Hypothalamus (tissue), 51 donors: Measurements from ENCODE around the gene PSIP1.

ENCODE experiments used
- DNase-seq, 51 donors: peaks; one replicate each; lab custom pipeline; 2025; lab: John Stamatoyannopoulos, UW

PSIP1 gene

GRCh38 chr9:15509931-15510788 is 610 bp downstream of the PSIP1 start:
- DNase-seq = peak in 38 of 51 donors; percentile 8 to 81 (median 43)

- DNase-seq = no peak
These were observed 4.8 kb downstream of the PSIP1 start for GRCh38 chr9:15505921-15506320.

- DNase-seq = no peak
These were observed 9.0 kb downstream of the PSIP1 start for GRCh38 chr9:15501803-15502202.

GRCh38 chr9:15501179-15501578 is 9.6 kb downstream of the PSIP1 start:
- no peak for DNase-seq

GRCh38 chr9:15499139-15499538 is 11.6 kb downstream of the PSIP1 start:
- DNase-seq = no peak

- no peak for DNase-seq
These were observed 12.3 kb downstream of the PSIP1 start for GRCh38 chr9:15498246-15498995.

- DNase-seq = no peak
These were observed 18.2 kb downstream of the PSIP1 start for GRCh38 chr9:15492485-15493150.

GRCh38 chr9:15491950-15492349 is 18.8 kb downstream of the PSIP1 start:
- no peak for DNase-seq

- DNase-seq = peak in 1 of 51 donors; percentile 9
These were observed 24.7 kb downstream of the PSIP1 start for GRCh38 chr9:15485836-15486666.

GRCh38 chr9:15484802-15485201 is 26.0 kb downstream of the PSIP1 start:
- DNase-seq = no peak

- no peak for DNase-seq
These were observed 28.6 kb downstream of the PSIP1 start for GRCh38 chr9:15482146-15482545.

GRCh38 chr9:15480028-15480427 is 30.7 kb downstream of the PSIP1 start:
- DNase-seq = no peak

- DNase-seq = no peak
These were observed 34.7 kb downstream of the PSIP1 start for GRCh38 chr9:15475923-15476536.

- no peak for DNase-seq
These were observed 40.9 kb downstream of the PSIP1 start for GRCh38 chr9:15469862-15470261.

GRCh38 chr9:15469406-15469805 is 41.4 kb downstream of the PSIP1 start:
- DNase-seq = no peak

GRCh38 chr9:15468145-15468544 is 42.6 kb downstream of the PSIP1 start:
- DNase-seq = no peak

- no peak for DNase-seq
These were observed 49.2 kb downstream of the PSIP1 start for GRCh38 chr9:15461601-15462000.

- DNase-seq = no peak
These were observed 49.7 kb downstream of the PSIP1 start for GRCh38 chr9:15461056-15461455.

- no peak for DNase-seq
These were observed 56.8 kb downstream of the PSIP1 start for GRCh38 chr9:15453956-15454355.

- no peak for DNase-seq
These were observed 66.6 kb downstream of the PSIP1 start for GRCh38 chr9:15444141-15444540.
